Ascending aorta (tissue), 2 donors: ENCODE measurements around the gene ZNF511. TPM values are rescaled to one million over a fixed set of nuclear protein-coding genes. Genes with fewer than 3 reads are reported as not detected.

Experiments
- DNase-seq, 2 donors: peaks; one replicate each; pipeline ENCODE4 v3.0.0-alpha.2; 2019; ENCODE audit warnings: low spot score in 2 of 2
- H3K27ac ChIP-seq, 2 donors: fragments of 200-600 bp; sonication (generic); one replicate each; pipeline ENCODE4 v1.5.1; 2016 to 2017; ENCODE audit warnings: mild to moderate bottlenecking in 1 of 2
- H3K27me3 ChIP-seq: fragments of 200-600 bp; sonication (generic); one replicate; pipeline ENCODE4 v1.5.1; 2017
- H3K36me3 ChIP-seq, 2 donors: fragments of 200-600 bp; sonication (generic); one replicate each; pipeline ENCODE4 v1.5.1; 2016
- H3K4me1 ChIP-seq, 2 donors: fragments of 200-600 bp; sonication (generic); one replicate each; pipeline ENCODE4 v1.5.1; 2016 to 2017; ENCODE audit warnings: mild to moderate bottlenecking in 1 of 2
- H3K4me3 ChIP-seq, 2 donors: fragments of 200-600 bp; sonication (generic); one replicate each; pipeline ENCODE4 v1.5.1; 2016 to 2017; ENCODE audit warnings: mild to moderate bottlenecking in 1 of 2
- H3K9me3 ChIP-seq, 2 donors: fragments of 200-600 bp; sonication (generic); one replicate each; pipeline ENCODE4 v1.5.1; 2016
- CTCF ChIP-seq, 3 experiments: fragments of 200-600 bp in 2 of 3; fragments of 450-650 bp in 1 of 3; sonication (generic) in 2 of 3; IDR thresholded peaks; one replicate each; pipeline ENCODE4 v1.5.1; 2016 to 2019; ENCODE audit warnings: antibody characterized with exemption in 3 of 3, mild to moderate bottlenecking in 1 of 3, moderate library complexity in 1 of 3
- intact Hi-C: fragments of 100-400 bp; cut with DNase I; formaldehyde crosslinking; loops from one replicate; pipeline ENCODE4 v1.15.1; 2023
- total RNA-seq: library from RNA; depleted of rRNA; stranded (reverse); fragments of >200 nt; gene quantifications from one replicate; pipeline ENCODE4 v1.1.0, GENCODE V29; 2016

The ZNF511 gene
- total RNA-seq, 1 donor from 2014 or later = 51.8 TPM

DNA sequence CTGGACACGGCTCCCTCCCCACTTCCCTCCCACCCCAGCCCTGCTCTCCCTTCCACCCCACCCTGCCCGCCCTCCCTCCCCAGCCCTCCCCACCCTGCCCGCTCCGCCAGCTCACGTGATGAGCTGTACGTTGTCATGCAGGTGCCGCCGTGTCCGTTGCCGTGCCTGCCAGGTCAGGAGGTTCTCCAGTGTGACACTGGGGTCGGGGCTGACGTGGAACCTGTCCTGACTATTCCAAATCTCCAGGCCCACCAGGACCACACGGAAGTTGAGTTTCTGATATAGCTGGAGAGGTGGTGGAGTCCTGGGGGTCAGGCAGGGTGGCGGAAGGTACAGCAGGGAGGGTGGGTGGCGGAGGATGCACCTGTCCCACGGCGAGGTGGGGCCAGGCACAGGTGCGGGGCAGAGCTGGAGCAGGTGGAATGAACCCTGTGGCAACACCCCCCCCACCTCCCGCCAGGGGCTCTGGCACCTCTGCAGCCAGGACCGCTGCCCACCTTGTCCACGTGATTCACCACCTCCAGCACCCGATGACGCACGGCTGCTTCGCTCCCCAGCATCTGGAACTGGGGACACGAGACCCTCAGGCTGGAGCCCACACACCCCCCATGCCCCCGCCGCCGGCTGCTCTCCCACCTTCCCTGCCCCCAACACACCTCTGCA, 36.3 kb upstream of the ZNF511 start:
- intact Hi-C loops = no loop called here
- DNase-seq = no peak
- H3K4me3 ChIP-seq = no peak overlapping the region
- no peaks in the 10 kb centered on the region for H3K9me3 ChIP-seq
- H3K27me3 ChIP-seq = no peaks in the 10 kb centered on the region
- no peak for TF ChIP-seq CTCF (IDR thresholded peaks at IDR 0.05)
- peaks cover 0 to 3% of the 10 kb centered on the region in 2 donors for H3K4me1 ChIP-seq
- peaks cover 0 to 15% of the 10 kb centered on the region in 2 donors for H3K36me3 ChIP-seq
- H3K27ac ChIP-seq = no peak overlapping the region

DNA sequence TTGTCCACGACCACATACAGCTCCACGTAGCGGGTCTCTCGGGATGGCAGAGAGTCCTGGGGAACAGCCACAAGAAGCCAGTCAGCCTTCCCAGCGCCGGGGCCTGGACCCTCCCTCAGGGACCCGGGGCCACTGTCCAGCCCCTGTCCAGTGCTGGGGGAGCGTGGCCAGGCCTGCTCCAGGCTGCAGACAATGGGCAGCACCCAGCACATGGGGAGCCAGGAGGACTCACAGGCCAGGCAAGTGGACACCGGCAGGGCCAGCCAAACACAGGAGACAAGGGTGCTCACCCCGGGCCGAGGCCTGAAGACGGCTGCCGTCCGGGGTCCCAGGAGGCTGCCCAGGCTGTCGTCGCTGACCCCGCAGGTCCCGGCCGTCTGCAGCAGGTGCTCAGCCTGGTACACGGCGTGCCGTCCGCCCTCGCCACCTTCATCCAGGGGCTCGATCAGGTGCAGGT, 35.7 kb upstream of the ZNF511 start:
- H3K27ac ChIP-seq = no peak overlapping the region
- no peak for TF ChIP-seq CTCF (IDR thresholded peaks at IDR 0.05)
- H3K27me3 ChIP-seq = no peaks in the 10 kb centered on the region
- peaks cover 0 to 3% of the 10 kb centered on the region in 2 donors for H3K4me1 ChIP-seq
- no peak for DNase-seq
- no peak overlapping the region for H3K4me3 ChIP-seq
- no peaks in the 10 kb centered on the region for H3K9me3 ChIP-seq
- intact Hi-C loops = no loop called here
- H3K36me3 ChIP-seq = peaks cover 0 to 15% of the 10 kb centered on the region in 2 donors

DNA sequence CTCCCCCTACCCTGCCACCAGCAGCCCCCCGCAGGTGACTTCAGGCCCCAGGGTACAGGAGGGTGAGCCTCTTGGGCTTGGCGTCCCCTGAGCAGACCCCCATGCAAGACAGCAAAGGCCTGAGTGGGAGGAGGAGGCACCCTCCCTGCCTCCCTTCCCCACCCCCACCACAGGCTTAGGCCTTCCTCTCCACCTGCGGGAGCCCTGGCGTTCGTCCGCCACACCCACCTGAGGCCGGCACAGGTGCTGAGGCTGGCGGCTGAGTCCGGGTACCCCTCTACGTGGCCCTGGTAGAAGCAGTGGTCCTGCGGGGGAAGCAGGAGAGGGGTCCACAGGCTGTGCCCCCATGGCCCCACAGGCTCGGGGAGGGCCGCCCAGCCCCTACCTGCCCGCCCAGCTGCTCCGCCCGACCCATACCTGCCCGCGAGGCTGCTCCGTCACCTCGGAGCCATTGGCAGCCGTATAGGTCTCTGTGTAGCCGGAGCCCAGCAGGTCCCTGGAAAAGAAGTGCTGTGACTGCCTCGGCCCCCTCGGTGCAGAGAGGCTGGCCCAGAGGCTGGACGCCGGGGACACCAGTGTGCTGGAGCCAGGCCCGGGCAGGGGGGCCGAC, 35.1 kb upstream of the ZNF511 start:
- no peak for TF ChIP-seq CTCF (IDR thresholded peaks at IDR 0.05)
- peaks cover 0 to 16% of the 10 kb centered on the region in 2 donors for H3K36me3 ChIP-seq
- intact Hi-C loops = no loop called here
- H3K9me3 ChIP-seq = no peaks in the 10 kb centered on the region
- H3K27me3 ChIP-seq = no peaks in the 10 kb centered on the region
- no peak for DNase-seq
- no peak overlapping the region for H3K4me3 ChIP-seq
- no peak overlapping the region for H3K27ac ChIP-seq
- H3K4me1 ChIP-seq = peaks cover 0 to 3% of the 10 kb centered on the region in 2 donors

- Histone ChIP-seq H3K27ac (no peak overlapping the region), H3K9me3 (no peaks in the 10 kb centered on the region), H3K4me3 (peak overlapping the region in 1 of 2 donors; percentile 49), H3K4me1 (peaks cover 0 to 3% of the 10 kb centered on the region in 2 donors), H3K27me3 (no peaks in the 10 kb centered on the region), H3K36me3 (peaks cover 5 to 26% of the 10 kb centered on the region in 2 donors)
- intact Hi-C loops = no loop called here
- DNase-seq = no peak
- no peak for TF ChIP-seq CTCF (IDR thresholded peaks at IDR 0.05)
These were observed 33.7 kb upstream of the ZNF511 start for GRCh38 chr10:133274751-133275683.

- peaks cover 0 to 3% of the 10 kb centered on the region in 2 donors for H3K4me1 ChIP-seq
- H3K4me3 ChIP-seq = peak overlapping the region in 1 of 2 donors; percentile 49
- DNase-seq = no peak
- intact Hi-C loops = no loop called here
- no peaks in the 10 kb centered on the region for H3K27me3 ChIP-seq
- peaks cover 12 to 29% of the 10 kb centered on the region in 2 donors for H3K36me3 ChIP-seq
- TF ChIP-seq CTCF (IDR thresholded peaks at IDR 0.05) = no peak
- no peaks in the 10 kb centered on the region for H3K9me3 ChIP-seq
- no peak overlapping the region for H3K27ac ChIP-seq
These were observed 33.0 kb upstream of the ZNF511 start for GRCh38 chr10:133275684-133276092.
